H9 (cell line): ENCODE data around the gene BCL7B. TPM values are rescaled to one million over a fixed set of nuclear protein-coding genes. Genes with fewer than 3 reads are reported as not detected.

Source experiments
- DNase-seq: peaks from one replicate; pipeline ENCODE4 v3.0.0-alpha.2; 2017
- H2AFZ ChIP-seq: one replicate; pipeline ENCODE4 v1.6.1; 2013; ENCODE audit warnings: mild to moderate bottlenecking, low read length, control low read depth, moderate library complexity
- H2AK5ac ChIP-seq: 2 replicates; pipeline ENCODE4 v1.6.1; 2013; ENCODE audit warnings: low read length, control low read depth, mixed read lengths; ENCODE audit not compliant: insufficient read length
- H2BK120ac ChIP-seq: one replicate; pipeline ENCODE4 v1.6.1; 2013; ENCODE audit warnings: low read depth, mild to moderate bottlenecking, low read length, control low read depth, inconsistent platforms; ENCODE audit not compliant: poor library complexity, severe bottlenecking
- H2BK12ac ChIP-seq: 2 replicates; pipeline ENCODE4 v1.6.1; 2013; ENCODE audit warnings: low read length, control low read depth, mixed read lengths, low read depth; ENCODE audit not compliant: insufficient read length
- H2BK15ac ChIP-seq: 2 replicates; pipeline ENCODE4 v1.6.1; 2013; ENCODE audit warnings: low read depth, low read length, control low read depth
- H2BK20ac ChIP-seq: one replicate; pipeline ENCODE4 v1.6.1; 2013; ENCODE audit warnings: low read depth, mild to moderate bottlenecking, low read length, control low read depth, inconsistent platforms; ENCODE audit not compliant: poor library complexity, severe bottlenecking
- H2BK5ac ChIP-seq: 2 replicates; pipeline ENCODE4 v1.6.1; 2013; ENCODE audit warnings: low read length, control low read depth, mixed read lengths; ENCODE audit not compliant: insufficient read length
- H3K14ac ChIP-seq: 2 replicates; pipeline ENCODE4 v1.6.1; 2013; ENCODE audit warnings: low read length, control low read depth; ENCODE audit not compliant: insufficient read depth
- H3K18ac ChIP-seq: 2 replicates; pipeline ENCODE4 v1.6.1; 2013; ENCODE audit warnings: low read depth, mild to moderate bottlenecking, mixed read lengths, low read length, control low read depth; ENCODE audit not compliant: insufficient read length
- H3K23ac ChIP-seq: 2 replicates; pipeline ENCODE4 v1.6.1; 2013; ENCODE audit warnings: low read length, control low read depth, mixed read lengths, low read depth; ENCODE audit not compliant: insufficient read length
- H3K23me2 ChIP-seq: 2 replicates; pipeline ENCODE4 v1.6.1; 2013; ENCODE audit warnings: low read depth, mild to moderate bottlenecking, mixed read lengths, low read length, control low read depth; ENCODE audit not compliant: insufficient read length, poor library complexity, severe bottlenecking
- H3K27ac ChIP-seq: 2 replicates; pipeline ENCODE4 v1.5.1; 2013; ENCODE audit warnings: low read length, control low read depth, mixed read lengths, low read depth; ENCODE audit not compliant: insufficient read length
- H3K27me3 ChIP-seq: 2 replicates; pipeline ENCODE4 v1.6.1; 2013; ENCODE audit warnings: low read length, control low read depth, inconsistent platforms; ENCODE audit not compliant: insufficient read depth
- H3K4ac ChIP-seq: 2 replicates; pipeline ENCODE4 v1.6.1; 2013; ENCODE audit warnings: low read depth, mild to moderate bottlenecking, control low read depth, inconsistent platforms, low read length, moderate library complexity
- H3K4me1 ChIP-seq: 2 replicates; pipeline ENCODE4 v1.6.1; 2013; ENCODE audit warnings: low read length, control low read depth, inconsistent platforms; ENCODE audit not compliant: insufficient read depth
- H3K4me2 ChIP-seq: 2 replicates; pipeline ENCODE4 v1.6.1; 2013; ENCODE audit warnings: low read length, control low read depth, mixed read lengths; ENCODE audit not compliant: insufficient read length, insufficient read depth
- H3K56ac ChIP-seq: 2 replicates; pipeline ENCODE4 v1.6.1; 2013; ENCODE audit warnings: low read depth, mild to moderate bottlenecking, mixed read lengths, low read length, control low read depth; ENCODE audit not compliant: insufficient read length
- H3K79me1 ChIP-seq: 2 replicates; pipeline ENCODE4 v1.6.1; 2013; ENCODE audit warnings: low read depth, mild to moderate bottlenecking, moderate library complexity, low read length, control low read depth, inconsistent platforms; ENCODE audit not compliant: insufficient read depth, poor library complexity, severe bottlenecking
- H3K79me2 ChIP-seq: 2 replicates; pipeline ENCODE4 v1.6.1; 2013; ENCODE audit warnings: low read length, control low read depth, inconsistent platforms; ENCODE audit not compliant: insufficient read depth
- H3K9ac ChIP-seq: 2 replicates; pipeline ENCODE4 v1.6.1; 2013; ENCODE audit warnings: low read length, control low read depth, mixed read lengths; ENCODE audit not compliant: insufficient read length; ENCODE audit errors: extremely low read depth
- H3K9me3 ChIP-seq: one replicate; pipeline ENCODE4 v1.6.1; 2013; ENCODE audit warnings: low read depth, low read length, inconsistent platforms; ENCODE audit not compliant: control insufficient read depth
- H3T11ph ChIP-seq: one replicate; pipeline ENCODE4 v1.6.1; 2013; ENCODE audit warnings: mild to moderate bottlenecking, low read length, control low read depth, inconsistent platforms
- H4K20me1 ChIP-seq: one replicate; pipeline ENCODE4 v1.6.1; 2013; ENCODE audit not compliant: control insufficient read depth, insufficient read length, insufficient read depth
- H4K5ac ChIP-seq: 2 replicates; pipeline ENCODE4 v1.6.1; 2013; ENCODE audit warnings: low read depth, mild to moderate bottlenecking, mixed read lengths, low read length, control low read depth; ENCODE audit not compliant: insufficient read length
- H4K8ac ChIP-seq: replicated peaks from 2 replicates; pipeline ENCODE4 v1.6.1; 2013; ENCODE audit warnings: low read length, control low read depth, mixed read lengths, low read depth; ENCODE audit not compliant: insufficient read length
- H4K91ac ChIP-seq: 2 replicates; pipeline ENCODE4 v1.6.1; 2013; ENCODE audit warnings: low read depth, mild to moderate bottlenecking, moderate library complexity, mixed read lengths, low read length, control low read depth; ENCODE audit not compliant: insufficient read length
- H3K27ac Mint-ChIP-seq, 3 experiments: 2 replicates in 2 of 3; 3 replicates in 1 of 3; pipeline ENCODE4 v1.8.0; 2020 to 2021; ENCODE audit warnings: mixed read lengths in 3 of 3, mild to moderate bottlenecking in 1 of 3, moderate library complexity in 1 of 3
- H3K27me3 Mint-ChIP-seq: 2 replicates; pipeline ENCODE4 v1.8.0; 2021; ENCODE audit warnings: low read depth, mild to moderate bottlenecking, moderate library complexity, mixed read lengths
- H3K36me3 Mint-ChIP-seq, 3 experiments: 2 replicates in 2 of 3; 3 replicates in 1 of 3; pipeline ENCODE4 v1.8.0; 2020 to 2021; ENCODE audit warnings: low read depth in 3 of 3, mixed read lengths in 3 of 3; ENCODE audit not compliant: insufficient read depth in 1 of 3
- H3K4me1 Mint-ChIP-seq, 2 experiments: 2 replicates each; pipeline ENCODE4 v1.8.0; 2020; ENCODE audit warnings: mixed read lengths in 2 of 2
- H3K4me3 Mint-ChIP-seq, 2 experiments: 2 replicates in 1 of 2; 3 replicates in 1 of 2; pipeline ENCODE4 v1.8.0; 2020 to 2021; ENCODE audit warnings: mild to moderate bottlenecking in 2 of 2, mixed read lengths in 2 of 2, moderate library complexity in 1 of 2
- H3K9me3 Mint-ChIP-seq, 2 experiments: 2 replicates in 1 of 2; 3 replicates in 1 of 2; pipeline ENCODE4 v1.8.0; 2020; ENCODE audit warnings: mild to moderate bottlenecking in 2 of 2, mixed read lengths in 2 of 2, moderate library complexity in 1 of 2
- WGBS: extraction: QIAGEN DNeasy Blood & Tissue Kit; methylation state at CpG from one replicate; pipeline ENCODE4 v1.1.7; 2013; ENCODE audit warnings: missing lambda C conversion rate, low lambda C conversion rate, mixed read lengths; ENCODE audit not compliant: insufficient read length; ENCODE audit errors: extremely low coverage; 5-methylcytosine and 5-hydroxymethylcytosine counted together
- total RNA-seq: library from RNA; stranded (reverse); gene quantifications from 2 replicates; pipeline ENCODE4 v1.2.1, GENCODE V29; 2021
- TF ChIP-seq, protein P1 (sequence below): fragments of 200-600 bp; sonication (generic); conservative IDR thresholded peaks from 3 replicates; pipeline ENCODE4 v1.8.0; 2021; ENCODE audit warnings: antibody characterized with exemption, mild to moderate bottlenecking

Gene BCL7B
- total RNA-seq, 1 experiment from 2014 or later, result 48.9 TPM

DNA sequence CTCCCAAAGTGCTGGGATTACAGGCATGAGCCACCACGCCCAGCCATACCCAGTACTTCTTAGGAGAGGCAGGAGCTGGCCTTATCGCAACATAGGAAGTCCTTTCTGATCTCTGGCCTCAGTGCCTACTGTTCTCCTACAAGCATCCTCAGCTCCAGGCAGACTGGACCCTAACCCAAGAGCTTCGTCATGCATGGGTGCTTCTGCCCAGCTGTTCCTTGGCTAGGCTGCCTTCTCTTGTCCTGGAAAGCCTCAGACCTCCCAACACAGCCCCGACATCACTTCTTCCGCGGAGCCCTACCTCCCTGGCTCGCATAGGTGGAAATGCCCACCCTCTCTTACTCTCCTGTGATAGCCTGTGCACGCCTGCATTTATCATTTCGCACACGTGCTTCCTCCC lies 15.8 kb downstream of the BCL7B start:
- H3K4me3 Mint-ChIP-seq, result no peak overlapping the region
- Histone ChIP-seq H3K27ac (no peak overlapping the region), H3K4me2 (no peak overlapping the region), H4K8ac (no peak overlapping the region), H2BK120ac (no peak overlapping the region), H2BK12ac (no peak overlapping the region), H3K4ac (no peak overlapping the region), H3K23me2 (no peaks in the 10 kb centered on the region), H2BK15ac (no peak overlapping the region), H3K4me1 (no peaks in the 10 kb centered on the region), H3K18ac (no peak overlapping the region), H3K23ac (no peak overlapping the region), H3K14ac (no peak overlapping the region), H3K9me3 (no peaks in the 10 kb centered on the region), H3K79me1 (peaks cover 3% of the 10 kb centered on the region), H3K27me3 (no peaks in the 10 kb centered on the region), H2AFZ (no peak overlapping the region), H4K91ac (no peak overlapping the region), H4K5ac (no peak overlapping the region), H3K9ac (no peak overlapping the region), H2BK5ac (no peak overlapping the region), H4K20me1 (no peaks in the 10 kb centered on the region), H2AK5ac (no peak overlapping the region), H3T11ph (no peak overlapping the region), H2BK20ac (no peak overlapping the region), H3K79me2 (no peaks in the 10 kb centered on the region; the same call in 1 of the 2 replicates), H3K56ac (no peak overlapping the region)
- no peak overlapping the region; a peak in 1 of 7 replicates for H3K27ac Mint-ChIP-seq
- no CpG with 5 or more reads among the region's 10 CpGs for WGBS
- peaks cover 17 to 63% (median 57%) of the 10 kb centered on the region in 3 experiments; a peak in 6 of 7 replicates for H3K36me3 Mint-ChIP-seq
- TF ChIP-seq, protein P1, sequence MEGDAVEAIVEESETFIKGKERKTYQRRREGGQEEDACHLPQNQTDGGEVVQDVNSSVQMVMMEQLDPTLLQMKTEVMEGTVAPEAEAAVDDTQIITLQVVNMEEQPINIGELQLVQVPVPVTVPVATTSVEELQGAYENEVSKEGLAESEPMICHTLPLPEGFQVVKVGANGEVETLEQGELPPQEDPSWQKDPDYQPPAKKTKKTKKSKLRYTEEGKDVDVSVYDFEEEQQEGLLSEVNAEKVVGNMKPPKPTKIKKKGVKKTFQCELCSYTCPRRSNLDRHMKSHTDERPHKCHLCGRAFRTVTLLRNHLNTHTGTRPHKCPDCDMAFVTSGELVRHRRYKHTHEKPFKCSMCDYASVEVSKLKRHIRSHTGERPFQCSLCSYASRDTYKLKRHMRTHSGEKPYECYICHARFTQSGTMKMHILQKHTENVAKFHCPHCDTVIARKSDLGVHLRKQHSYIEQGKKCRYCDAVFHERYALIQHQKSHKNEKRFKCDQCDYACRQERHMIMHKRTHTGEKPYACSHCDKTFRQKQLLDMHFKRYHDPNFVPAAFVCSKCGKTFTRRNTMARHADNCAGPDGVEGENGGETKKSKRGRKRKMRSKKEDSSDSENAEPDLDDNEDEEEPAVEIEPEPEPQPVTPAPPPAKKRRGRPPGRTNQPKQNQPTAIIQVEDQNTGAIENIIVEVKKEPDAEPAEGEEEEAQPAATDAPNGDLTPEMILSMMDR, result no peak
- DNase-seq, result no peak
- no peaks in the 10 kb centered on the region for H3K9me3 Mint-ChIP-seq
- no peaks in the 10 kb centered on the region for H3K4me1 Mint-ChIP-seq
- H3K27me3 Mint-ChIP-seq, result no peaks in the 10 kb centered on the region
